ENCODE data around the gene IQGAP2.

IQGAP2 gene

GRCh38 chr5:76576450-76576849, 173.4 kb downstream of the IQGAP2 start:
- H3K4me1 ChIP-seq (ENCODE audit: control insufficient read depth, insufficient read depth, low read length, poor library complexity, severe bottlenecking), result no peaks in the 10 kb centered on the region
- no peak overlapping the region for H3K4me3 ChIP-seq (ENCODE audit: insufficient read depth, low read depth, low read length, poor library complexity, severe bottlenecking)
- DNase-seq, result no peak
- no peak overlapping the region for H3K27ac ChIP-seq (ENCODE audit: insufficient read depth, low read length, poor library complexity, severe bottlenecking)
- no peaks in the 10 kb centered on the region for H3K9me3 ChIP-seq (ENCODE audit: control insufficient read depth, low read length)
- H3K36me3 ChIP-seq (ENCODE audit: control insufficient read depth, insufficient read depth, low read length), result peaks cover under 1% of the 10 kb centered on the region
- H3K27me3 ChIP-seq (replicated peaks; ENCODE audit: control insufficient read depth, insufficient read depth, low read length, poor library complexity, severe bottlenecking), result no peaks in the 10 kb centered on the region

- H3K9me3 ChIP-seq (ENCODE audit: control insufficient read depth, low read length), result no peaks in the 10 kb centered on the region
- no peaks in the 10 kb centered on the region for H3K27me3 ChIP-seq (replicated peaks; ENCODE audit: control insufficient read depth, insufficient read depth, low read length, poor library complexity, severe bottlenecking)
- no peak overlapping the region for H3K27ac ChIP-seq (ENCODE audit: insufficient read depth, low read length, poor library complexity, severe bottlenecking)
- no peak overlapping the region for H3K4me3 ChIP-seq (ENCODE audit: insufficient read depth, low read depth, low read length, poor library complexity, severe bottlenecking)
- no peaks in the 10 kb centered on the region for H3K4me1 ChIP-seq (ENCODE audit: control insufficient read depth, insufficient read depth, low read length, poor library complexity, severe bottlenecking)
- DNase-seq, result no peak
- H3K36me3 ChIP-seq (ENCODE audit: control insufficient read depth, insufficient read depth, low read length), result peaks cover 5% of the 10 kb centered on the region
Observed at GRCh38 chr5:76576996-76577395, 173.9 kb downstream of the IQGAP2 start.

GRCh38 chr5:76579166-76579937, 176.3 kb downstream of the IQGAP2 start:
- H3K4me1 ChIP-seq (ENCODE audit: control insufficient read depth, insufficient read depth, low read length, poor library complexity, severe bottlenecking), result no peaks in the 10 kb centered on the region
- no peak overlapping the region for H3K27ac ChIP-seq (ENCODE audit: insufficient read depth, low read length, poor library complexity, severe bottlenecking)
- no peak overlapping the region for H3K4me3 ChIP-seq (ENCODE audit: insufficient read depth, low read depth, low read length, poor library complexity, severe bottlenecking)
- no peak for DNase-seq
- H3K9me3 ChIP-seq (ENCODE audit: control insufficient read depth, low read length), result no peaks in the 10 kb centered on the region
- no peaks in the 10 kb centered on the region for H3K27me3 ChIP-seq (replicated peaks; ENCODE audit: control insufficient read depth, insufficient read depth, low read length, poor library complexity, severe bottlenecking)
- peaks cover 5% of the 10 kb centered on the region for H3K36me3 ChIP-seq (ENCODE audit: control insufficient read depth, insufficient read depth, low read length)

GRCh38 chr5:76580981-76581380, 177.9 kb downstream of the IQGAP2 start:
- no peak overlapping the region for H3K4me3 ChIP-seq (ENCODE audit: insufficient read depth, low read depth, low read length, poor library complexity, severe bottlenecking)
- no peaks in the 10 kb centered on the region for H3K27me3 ChIP-seq (replicated peaks; ENCODE audit: control insufficient read depth, insufficient read depth, low read length, poor library complexity, severe bottlenecking)
- DNase-seq, result no peak
- H3K27ac ChIP-seq (ENCODE audit: insufficient read depth, low read length, poor library complexity, severe bottlenecking), result no peak overlapping the region
- H3K4me1 ChIP-seq (ENCODE audit: control insufficient read depth, insufficient read depth, low read length, poor library complexity, severe bottlenecking), result no peaks in the 10 kb centered on the region
- peaks cover 11% of the 10 kb centered on the region for H3K36me3 ChIP-seq (ENCODE audit: control insufficient read depth, insufficient read depth, low read length)
- H3K9me3 ChIP-seq (ENCODE audit: control insufficient read depth, low read length), result no peaks in the 10 kb centered on the region

GRCh38 chr5:76582230-76583162, 179.4 kb downstream of the IQGAP2 start:
- H3K27ac ChIP-seq (ENCODE audit: insufficient read depth, low read length, poor library complexity, severe bottlenecking), result no peak overlapping the region
- H3K27me3 ChIP-seq (replicated peaks; ENCODE audit: control insufficient read depth, insufficient read depth, low read length, poor library complexity, severe bottlenecking), result no peaks in the 10 kb centered on the region
- no peaks in the 10 kb centered on the region for H3K9me3 ChIP-seq (ENCODE audit: control insufficient read depth, low read length)
- no peak overlapping the region for H3K4me3 ChIP-seq (ENCODE audit: insufficient read depth, low read depth, low read length, poor library complexity, severe bottlenecking)
- DNase-seq, result no peak
- H3K4me1 ChIP-seq (ENCODE audit: control insufficient read depth, insufficient read depth, low read length, poor library complexity, severe bottlenecking), result no peaks in the 10 kb centered on the region
- peaks cover 11% of the 10 kb centered on the region for H3K36me3 ChIP-seq (ENCODE audit: control insufficient read depth, insufficient read depth, low read length)

- Histone ChIP-seq H3K36me3 (ENCODE audit: control insufficient read depth, insufficient read depth, low read length) (peaks cover 11% of the 10 kb centered on the region), H3K27me3 (replicated peaks; ENCODE audit: control insufficient read depth, insufficient read depth, low read length, poor library complexity, severe bottlenecking) (no peaks in the 10 kb centered on the region), H3K27ac (ENCODE audit: insufficient read depth, low read length, poor library complexity, severe bottlenecking) (no peak overlapping the region), H3K4me1 (ENCODE audit: control insufficient read depth, insufficient read depth, low read length, poor library complexity, severe bottlenecking) (no peaks in the 10 kb centered on the region), H3K9me3 (ENCODE audit: control insufficient read depth, low read length) (no peaks in the 10 kb centered on the region), H3K4me3 (ENCODE audit: insufficient read depth, low read depth, low read length, poor library complexity, severe bottlenecking) (no peak overlapping the region)
- no peak for DNase-seq
Observed at GRCh38 chr5:76583163-76584047, 180.3 kb downstream of the IQGAP2 start.

- H3K4me1 ChIP-seq (ENCODE audit: control insufficient read depth, insufficient read depth, low read length, poor library complexity, severe bottlenecking), result no peaks in the 10 kb centered on the region
- peaks cover 20% of the 10 kb centered on the region for H3K36me3 ChIP-seq (ENCODE audit: control insufficient read depth, insufficient read depth, low read length)
- DNase-seq, result no peak
- no peaks in the 10 kb centered on the region for H3K9me3 ChIP-seq (ENCODE audit: control insufficient read depth, low read length)
- no peaks in the 10 kb centered on the region for H3K27me3 ChIP-seq (replicated peaks; ENCODE audit: control insufficient read depth, insufficient read depth, low read length, poor library complexity, severe bottlenecking)
- H3K27ac ChIP-seq (ENCODE audit: insufficient read depth, low read length, poor library complexity, severe bottlenecking), result no peak overlapping the region
- H3K4me3 ChIP-seq (ENCODE audit: insufficient read depth, low read depth, low read length, poor library complexity, severe bottlenecking), result no peak overlapping the region
Observed at GRCh38 chr5:76585783-76586217, 182.7 kb downstream of the IQGAP2 start.

GRCh38 chr5:76586531-76586930, 183.4 kb downstream of the IQGAP2 start:
- H3K27ac ChIP-seq (ENCODE audit: insufficient read depth, low read length, poor library complexity, severe bottlenecking), result no peak overlapping the region

GRCh38 chr5:76590027-76590426, 186.9 kb downstream of the IQGAP2 start:
- Histone ChIP-seq H3K36me3 (ENCODE audit: control insufficient read depth, insufficient read depth, low read length) (peaks cover 43% of the 10 kb centered on the region), H3K4me1 (ENCODE audit: control insufficient read depth, insufficient read depth, low read length, poor library complexity, severe bottlenecking) (no peaks in the 10 kb centered on the region), H3K4me3 (ENCODE audit: insufficient read depth, low read depth, low read length, poor library complexity, severe bottlenecking) (no peak overlapping the region), H3K9me3 (ENCODE audit: control insufficient read depth, low read length) (no peaks in the 10 kb centered on the region), H3K27me3 (replicated peaks; ENCODE audit: control insufficient read depth, insufficient read depth, low read length, poor library complexity, severe bottlenecking) (no peaks in the 10 kb centered on the region), H3K27ac (ENCODE audit: insufficient read depth, low read length, poor library complexity, severe bottlenecking) (no peak overlapping the region)
- no peak for DNase-seq

More at GRCh38 chr5:76586531-76586930, 183.4 kb downstream of the IQGAP2 start:
- Histone ChIP-seq H3K9me3 (ENCODE audit: control insufficient read depth, low read length) (no peaks in the 10 kb centered on the region), H3K27me3 (replicated peaks; ENCODE audit: control insufficient read depth, insufficient read depth, low read length, poor library complexity, severe bottlenecking) (no peaks in the 10 kb centered on the region), H3K4me3 (ENCODE audit: insufficient read depth, low read depth, low read length, poor library complexity, severe bottlenecking) (no peak overlapping the region), H3K4me1 (ENCODE audit: control insufficient read depth, insufficient read depth, low read length, poor library complexity, severe bottlenecking) (no peaks in the 10 kb centered on the region), H3K36me3 (ENCODE audit: control insufficient read depth, insufficient read depth, low read length) (peaks cover 26% of the 10 kb centered on the region)
- no peak for DNase-seq

Data from effector memory CD4-positive, alpha-beta T cell (primary cell).